Activated T-cell treated with anti-CD3 and anti-CD28 coated beads, Interleukin-2, amount 50 U/mL, for 48 hours (primary cell): Measurements from ENCODE around the gene CACNA1C.
A peak's percentile ranks its signal among the peaks of the same experiment; 100 is the strongest.
"Not testable (repeated sequence)": the region's sequence is repeated elsewhere in the genome, so short reads cannot be mapped to it uniquely, and the experiment has no call there.

Experiments
- DNase-seq, 2 experiments: peaks; one replicate each; pipeline ENCODE4 v3.0.0-alpha.2; 2020

Gene CACNA1C

DNA sequence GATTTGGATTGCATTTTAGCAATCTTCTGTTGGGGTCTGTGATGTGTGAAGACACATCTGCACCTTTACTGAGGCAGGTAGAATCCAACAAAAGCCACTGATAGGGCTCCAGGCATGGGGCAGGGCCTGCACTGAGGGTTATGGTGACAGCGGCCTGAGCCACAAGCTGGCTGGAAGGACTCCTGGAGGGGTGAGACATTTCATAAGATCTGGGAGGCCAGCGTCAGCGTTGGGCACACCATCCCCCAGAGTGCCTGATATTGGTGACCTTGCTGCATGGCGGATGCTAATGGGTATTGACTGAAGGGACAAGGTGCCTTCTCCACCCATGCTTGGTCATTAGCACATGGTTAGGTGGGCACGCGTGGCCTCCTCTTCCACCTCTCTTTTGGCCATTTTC lies 187.6 kb downstream of the CACNA1C start:
- DNase-seq = no peak

DNA sequence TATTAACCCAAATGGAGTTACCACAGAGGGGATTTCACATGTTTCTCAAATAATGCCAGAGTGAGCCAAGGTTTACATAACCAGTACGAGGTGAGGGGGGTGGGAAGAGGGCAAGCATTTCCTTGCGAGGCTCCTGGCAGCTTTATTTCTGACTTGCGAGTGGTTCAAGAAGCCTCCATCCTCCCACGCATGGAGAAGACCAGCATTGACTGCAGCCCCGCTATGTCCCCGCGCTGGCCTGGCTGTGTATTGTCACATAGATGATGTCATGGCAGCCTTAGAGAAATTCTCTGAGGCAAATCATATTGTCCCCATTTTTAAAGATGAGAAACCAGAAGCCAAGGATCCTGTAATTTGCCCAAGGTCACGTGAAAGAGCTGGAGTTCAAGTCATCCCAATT lies 188.2 kb downstream of the CACNA1C start:
- DNase-seq = no peak

DNA sequence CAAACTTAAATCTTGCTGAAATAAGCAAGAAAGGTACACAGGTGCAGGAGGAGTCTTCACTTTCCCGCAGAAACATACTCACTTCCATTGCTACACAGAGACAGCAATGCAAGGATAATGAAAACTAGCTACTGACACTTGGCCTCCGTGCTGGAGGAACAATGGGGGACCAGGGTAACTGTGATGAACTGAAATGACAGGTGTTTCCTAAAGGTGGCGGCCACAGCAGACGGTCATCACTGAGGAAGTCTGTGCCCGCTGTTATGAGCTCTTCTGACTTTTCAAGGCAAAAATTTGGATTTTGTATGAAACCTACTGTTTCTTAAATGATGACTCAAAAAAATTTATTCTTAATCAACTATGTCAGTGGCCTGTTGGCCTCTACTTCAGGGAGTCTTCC lies 189.4 kb downstream of the CACNA1C start:
- DNase-seq = no peak

DNA sequence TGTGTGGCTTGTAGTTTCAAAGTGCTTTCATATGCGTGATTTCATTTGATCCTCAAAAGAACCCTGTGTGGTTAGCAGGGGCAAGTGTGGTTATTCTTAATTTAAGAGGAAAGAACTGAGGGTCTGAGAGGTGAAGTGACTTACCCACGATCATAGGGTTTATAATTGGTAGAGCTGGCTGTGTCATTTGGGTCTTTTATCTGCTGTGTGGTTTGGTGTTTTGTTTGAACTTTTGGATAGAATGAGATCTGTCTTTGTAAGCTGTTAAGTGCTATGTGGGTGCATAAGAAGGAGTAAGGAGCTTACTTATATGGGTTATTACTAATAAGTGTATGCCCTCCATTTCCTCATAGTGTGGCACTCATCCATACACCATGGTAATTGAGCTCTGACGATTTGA lies 190.0 kb downstream of the CACNA1C start:
- DNase-seq = no peak

DNA sequence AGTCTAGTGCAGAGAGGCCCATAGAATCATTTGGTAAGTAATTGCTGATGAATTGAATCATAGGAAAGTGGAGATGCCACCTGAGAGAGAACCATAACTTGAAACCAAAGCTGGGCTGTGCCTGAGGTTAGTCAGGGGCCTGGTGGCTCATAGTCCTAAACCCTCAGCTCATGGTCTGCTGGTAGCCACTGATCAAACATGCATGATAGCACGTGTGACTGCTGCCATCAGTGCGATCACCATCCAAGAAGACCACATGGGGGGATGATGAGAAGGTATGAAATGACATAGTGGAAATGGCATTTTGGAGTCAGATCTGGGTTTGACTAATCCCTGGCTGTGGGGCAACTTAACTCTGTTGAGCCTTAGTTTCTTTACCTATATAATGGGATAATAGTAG lies 190.5 kb downstream of the CACNA1C start:
- DNase-seq = peak in 1 of 2 experiments; percentile 17

DNA sequence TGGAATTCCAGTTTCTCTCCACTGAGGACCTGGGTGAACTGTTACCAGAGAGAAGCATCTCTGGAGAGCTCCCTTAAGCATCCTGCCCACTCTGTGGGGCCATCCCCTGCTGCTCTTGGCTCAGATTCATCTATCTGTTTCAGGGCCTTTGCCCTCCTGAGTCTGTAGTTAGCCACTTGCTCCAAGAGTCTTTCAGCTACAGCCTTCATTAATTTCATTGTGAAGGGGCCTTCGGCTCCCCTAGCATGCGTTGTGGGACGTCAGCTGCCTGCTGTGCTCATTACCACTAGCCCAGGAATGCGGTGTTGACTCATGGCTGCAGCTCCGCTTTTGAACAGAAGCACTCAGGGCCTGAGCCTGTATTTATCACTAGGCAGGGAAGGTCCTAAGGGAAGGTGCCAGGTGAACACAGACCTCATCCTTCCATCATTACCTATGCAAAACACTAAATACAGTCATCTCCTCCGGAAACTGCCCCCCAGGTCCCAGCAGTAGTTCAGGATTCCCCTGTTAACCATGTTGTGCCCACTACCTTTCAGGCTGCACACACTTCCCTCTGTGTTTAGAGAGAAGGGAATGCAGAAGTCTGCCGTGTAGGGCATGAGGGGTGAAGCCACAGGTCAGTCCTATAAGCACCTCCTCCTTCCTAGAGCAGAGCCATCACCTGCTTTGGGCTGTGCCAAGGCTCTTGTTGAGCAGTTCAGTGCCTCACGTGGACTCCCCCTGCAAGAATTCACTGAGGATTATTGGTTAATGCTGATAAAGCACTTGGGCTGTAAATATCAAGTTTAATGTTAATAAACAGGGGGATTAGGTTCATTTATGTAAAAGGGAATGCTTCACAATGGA lies 191.4 kb downstream of the CACNA1C start:
- no peak for DNase-seq

DNA sequence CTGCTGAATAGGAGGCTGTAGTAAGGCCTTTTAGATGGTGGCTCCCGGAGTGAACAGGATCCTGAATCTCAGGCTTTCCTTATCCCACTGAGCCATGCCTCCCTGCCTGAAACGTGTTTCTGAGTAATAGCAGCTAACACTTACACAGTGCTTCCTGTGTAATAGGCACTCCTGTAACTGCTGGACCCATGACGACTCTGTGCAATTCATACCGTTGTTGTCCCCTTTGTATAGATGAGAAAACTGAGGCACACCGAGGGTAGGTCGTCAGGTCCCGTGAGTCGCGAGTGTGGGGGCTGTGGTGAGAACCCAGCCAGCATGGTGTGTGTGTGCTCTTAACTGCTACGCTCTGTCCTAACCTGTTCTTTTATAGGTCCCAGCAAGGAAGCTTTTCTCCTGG lies 193.6 kb downstream of the CACNA1C start:
- DNase-seq = no peak

DNA sequence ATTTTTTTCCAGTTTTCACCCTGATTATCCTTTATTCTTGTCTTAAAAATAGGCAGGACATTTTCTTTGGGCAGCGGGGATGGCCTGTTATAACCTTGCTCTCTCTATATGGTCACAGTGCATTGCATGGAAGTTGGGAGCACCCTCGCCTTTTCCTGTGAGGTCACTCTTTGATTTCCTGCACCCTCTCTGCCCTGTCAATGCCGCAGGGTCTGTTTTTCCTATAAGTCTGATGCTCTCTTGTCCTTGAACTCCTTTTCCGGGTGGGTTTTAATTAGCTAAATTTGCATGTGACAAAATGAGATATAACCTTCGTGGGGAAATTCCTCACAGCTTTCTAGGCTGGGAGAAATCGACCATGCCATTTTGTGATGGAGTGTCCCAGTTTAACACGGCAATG lies 194.3 kb downstream of the CACNA1C start:
- no peak for DNase-seq

DNA sequence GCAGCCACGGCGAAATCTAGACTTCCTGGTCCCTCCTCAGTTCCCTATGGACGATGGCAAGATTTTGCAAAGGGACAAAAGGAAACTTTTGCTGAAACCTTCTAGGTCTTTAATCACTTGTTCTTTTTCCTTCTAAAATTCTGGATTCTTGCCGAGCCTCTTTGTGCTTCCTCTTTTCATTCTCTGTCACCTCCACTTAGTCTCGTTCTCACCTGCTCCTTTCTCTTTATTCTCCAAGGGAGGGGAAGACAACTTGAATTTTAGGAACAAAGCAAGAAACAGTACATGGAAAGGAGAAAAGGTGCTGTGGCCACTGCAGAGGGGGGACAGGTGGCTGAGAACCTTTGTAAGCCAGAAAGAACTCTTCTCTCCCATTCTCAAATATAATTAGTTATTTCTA lies 194.8 kb downstream of the CACNA1C start:
- no peak for DNase-seq

DNA sequence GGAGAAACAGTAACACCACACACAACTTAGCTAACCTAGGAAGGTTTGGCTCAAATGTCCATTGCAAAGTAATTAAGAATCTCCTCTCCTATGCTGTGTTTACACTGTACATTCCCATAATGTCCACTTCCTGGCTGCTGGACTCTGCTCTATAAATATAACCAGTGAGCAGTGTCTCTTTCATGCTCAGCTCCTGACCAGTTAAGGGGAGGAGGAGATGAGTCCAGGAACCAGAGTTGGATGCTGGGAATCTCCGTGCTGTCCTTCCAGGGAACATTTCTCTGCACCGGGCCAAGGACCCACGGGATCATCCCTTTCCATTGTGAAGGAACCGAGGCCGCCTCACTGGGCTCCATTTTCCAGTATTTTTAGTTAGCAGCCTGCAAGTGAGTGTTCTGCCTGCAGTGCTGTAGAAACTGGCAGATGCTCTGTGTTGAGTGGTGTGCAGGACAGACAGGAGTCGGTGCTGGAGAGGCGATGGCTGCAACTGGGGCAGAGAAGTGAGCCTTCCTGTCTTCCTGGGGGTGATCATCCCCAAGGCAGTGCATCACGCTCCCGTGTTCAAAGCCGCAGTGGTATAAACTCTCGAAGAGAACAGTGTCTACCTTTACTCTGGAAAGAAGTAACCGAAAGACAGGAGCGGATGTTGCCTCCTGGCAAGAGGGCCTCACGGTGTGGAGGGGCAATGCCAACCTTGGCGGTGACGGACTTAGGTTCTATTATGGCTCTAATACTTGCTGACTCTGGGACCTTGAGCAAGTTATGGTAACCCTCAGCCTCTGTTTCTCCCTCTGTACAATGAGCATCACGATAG lies 195.5 kb downstream of the CACNA1C start:
- DNase-seq = no peak

DNA sequence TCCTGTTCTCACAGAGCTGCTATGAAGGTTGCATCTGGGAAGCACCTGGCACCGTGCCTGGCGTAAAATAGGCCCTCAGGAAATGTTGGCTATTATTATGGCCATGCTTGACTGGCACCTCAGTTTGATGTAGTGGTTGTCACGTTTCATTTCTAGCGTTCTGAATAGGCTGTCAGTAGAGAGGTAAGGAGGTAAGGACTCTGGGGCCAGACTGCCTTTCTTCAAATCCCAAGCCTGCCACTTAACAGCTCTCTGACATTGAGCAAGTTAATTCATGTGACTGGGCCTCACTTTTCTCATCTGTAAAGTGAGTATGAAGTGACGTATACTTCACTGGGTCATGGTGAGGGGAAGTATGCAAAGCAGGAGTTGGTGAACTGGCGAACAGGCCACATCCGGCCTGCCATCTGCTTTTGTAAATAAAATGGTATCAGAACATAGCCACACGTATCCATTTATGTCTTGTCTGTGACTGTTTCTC lies 196.2 kb downstream of the CACNA1C start:
- no peak for DNase-seq

DNA sequence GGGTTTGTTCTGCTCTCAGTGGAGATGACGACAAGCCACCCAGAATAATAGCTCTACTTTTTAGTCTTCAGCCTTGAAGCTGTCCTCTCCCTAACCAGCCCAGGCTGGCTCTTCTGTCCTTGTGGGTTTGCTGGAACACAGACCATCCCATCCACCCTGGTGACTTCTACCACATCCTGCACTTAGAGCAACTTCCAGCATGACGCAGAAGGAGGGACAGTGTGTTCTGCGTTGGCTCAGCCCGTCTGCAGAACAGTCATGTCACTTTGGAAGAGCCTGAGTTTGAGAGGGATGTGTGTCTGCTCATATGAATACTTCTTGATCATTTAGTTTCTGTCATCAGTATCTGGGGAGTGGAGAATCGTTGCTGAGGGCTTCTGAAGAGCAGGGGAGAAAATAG lies 198.0 kb downstream of the CACNA1C start:
- no peak for DNase-seq

DNA sequence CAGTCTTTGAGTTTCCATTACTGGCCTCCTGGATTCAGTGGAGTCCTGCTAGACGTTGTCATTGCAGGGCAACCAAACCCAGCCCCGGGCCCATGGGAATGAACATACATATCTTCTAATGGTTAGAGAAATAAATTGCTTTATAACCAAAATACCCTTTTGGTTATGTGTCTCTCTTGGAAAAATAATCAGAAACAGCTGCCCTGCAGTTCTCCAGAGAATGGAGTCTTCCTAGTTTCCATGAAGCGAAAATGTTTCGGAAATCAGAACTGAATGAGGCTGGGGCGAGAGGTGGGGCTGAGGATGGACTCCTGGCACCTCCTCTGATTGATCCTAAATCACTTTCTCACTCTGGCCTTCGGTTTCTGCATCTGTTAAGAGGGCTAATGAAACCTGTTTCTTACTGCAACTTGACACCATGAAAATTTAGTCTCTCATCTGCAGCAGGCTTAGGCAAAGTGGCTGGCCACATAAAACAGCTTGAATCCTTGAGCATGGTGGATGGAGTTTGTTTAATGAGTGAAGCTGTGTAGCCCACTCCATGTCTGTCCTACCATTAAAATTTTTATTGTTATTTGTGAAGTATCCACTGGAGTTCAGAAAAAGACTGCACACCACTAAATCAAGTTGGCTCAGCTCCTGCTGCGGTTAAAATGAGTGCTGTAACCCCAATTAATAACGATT lies 198.9 kb downstream of the CACNA1C start:
- no peak for DNase-seq

DNA sequence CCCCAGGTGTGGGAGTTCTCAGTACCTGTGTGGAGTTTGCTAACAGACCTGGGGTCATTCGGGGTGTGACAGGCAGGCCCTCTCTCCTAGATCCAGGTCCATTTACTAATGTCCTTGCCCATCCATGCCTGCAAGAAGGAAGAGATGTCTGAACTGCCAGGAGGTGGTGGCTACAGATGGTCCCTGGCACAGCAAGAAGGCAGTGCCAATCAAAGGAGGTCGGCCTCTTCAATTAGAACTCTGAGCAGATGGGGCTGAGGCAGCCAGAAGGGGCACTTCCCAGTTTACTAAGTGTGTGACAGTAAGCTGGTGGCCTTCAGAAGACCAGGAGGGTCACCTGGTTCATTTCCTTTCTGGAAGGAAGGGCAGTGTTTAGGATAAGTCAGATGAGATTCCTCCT lies 202.5 kb downstream of the CACNA1C start:
- no peak for DNase-seq

DNA sequence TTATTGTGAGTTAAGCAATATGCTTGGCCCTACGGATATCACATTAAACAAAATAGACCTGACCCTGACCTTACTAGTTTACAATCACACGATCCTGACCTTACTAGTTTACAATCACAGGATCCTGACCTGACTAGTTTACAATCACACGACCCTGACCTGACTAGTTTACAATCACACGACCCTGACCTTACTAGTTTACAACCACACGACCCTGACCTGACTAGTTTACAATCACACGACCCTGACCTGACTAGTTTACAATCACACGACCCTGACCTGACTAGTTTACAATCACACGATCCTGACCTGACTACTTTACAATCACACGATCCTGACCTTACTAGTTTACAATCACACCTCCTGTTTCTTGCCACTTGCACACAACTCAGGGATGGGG lies 202.9 kb downstream of the CACNA1C start:
- not testable (repeated sequence) for DNase-seq

DNA sequence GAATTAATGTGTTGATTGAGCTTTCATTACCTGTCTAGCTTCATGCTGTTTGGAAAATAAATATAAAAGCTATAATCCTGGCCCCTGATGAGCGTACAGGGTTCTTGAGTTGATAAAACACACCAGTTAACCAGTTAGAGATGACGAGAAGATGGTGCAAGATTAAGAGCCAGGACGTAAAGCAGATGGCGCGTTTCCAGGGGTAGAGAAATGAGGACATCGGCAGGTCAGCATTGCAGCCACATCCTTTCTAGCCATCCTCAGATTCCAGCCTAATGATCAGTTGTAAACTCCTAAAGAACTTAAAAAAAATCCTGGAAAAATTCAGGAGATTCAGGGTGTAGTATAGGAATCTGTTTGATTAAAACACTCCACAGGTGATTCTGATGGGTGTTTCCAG lies 203.7 kb downstream of the CACNA1C start:
- DNase-seq = no peak

DNA sequence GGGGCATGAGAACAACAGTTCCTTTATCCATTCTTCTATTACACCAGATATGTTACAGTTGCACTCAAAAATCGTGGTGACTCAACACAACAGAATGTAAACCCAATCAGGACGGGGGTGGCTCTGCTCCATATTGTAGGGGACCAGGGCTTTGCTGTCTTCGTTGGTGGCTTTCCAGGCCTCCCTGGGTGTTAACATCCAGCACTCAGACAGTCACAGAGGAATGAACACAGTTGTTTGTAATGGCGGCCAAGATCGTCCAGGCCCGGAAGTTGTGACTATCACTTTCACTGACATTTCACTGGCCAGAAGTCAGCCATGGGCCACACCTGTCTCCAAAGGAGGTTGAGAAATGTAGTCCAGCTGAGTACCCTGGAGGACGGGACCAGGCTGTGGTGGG lies 204.1 kb downstream of the CACNA1C start:
- DNase-seq = no peak

DNA sequence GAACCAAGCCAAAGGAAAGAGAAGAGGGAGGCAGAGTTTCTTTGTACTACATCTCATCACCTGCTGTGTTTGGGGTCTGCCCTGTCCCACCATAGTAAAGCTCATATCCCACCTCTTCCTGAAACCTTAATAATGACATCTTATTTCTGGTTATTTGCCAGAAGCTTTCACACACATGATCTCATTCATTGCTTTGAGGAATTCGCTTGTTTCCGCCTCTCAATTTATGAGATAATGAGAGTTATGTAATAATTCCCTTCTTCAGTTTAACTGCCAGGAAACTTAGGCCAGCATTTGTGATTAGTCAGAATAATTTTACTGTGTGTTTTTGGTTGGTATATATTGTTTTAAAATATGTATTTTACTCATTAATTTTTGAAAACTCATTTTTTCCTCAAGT lies 205.2 kb downstream of the CACNA1C start:
- no peak for DNase-seq

DNA sequence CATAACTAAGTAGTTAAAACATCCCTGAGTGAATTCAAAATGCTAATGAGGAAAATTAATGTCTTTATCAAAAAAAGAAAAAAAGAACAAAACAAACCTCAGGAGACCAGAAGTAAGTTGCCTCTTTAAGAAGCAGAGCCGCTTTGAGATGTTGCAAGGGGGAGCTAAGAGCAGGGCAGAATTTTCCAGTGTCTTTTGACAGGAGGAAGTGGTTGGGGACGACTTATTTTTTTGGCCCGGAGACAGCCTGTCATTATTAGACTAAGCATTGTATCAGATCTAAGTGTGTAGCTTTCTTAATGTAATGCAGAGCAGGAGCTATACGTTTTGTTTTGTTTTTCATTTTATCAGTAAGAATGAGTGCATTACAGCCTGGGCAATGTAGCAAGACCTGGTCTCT lies 206.6 kb downstream of the CACNA1C start:
- DNase-seq = no peak

DNA sequence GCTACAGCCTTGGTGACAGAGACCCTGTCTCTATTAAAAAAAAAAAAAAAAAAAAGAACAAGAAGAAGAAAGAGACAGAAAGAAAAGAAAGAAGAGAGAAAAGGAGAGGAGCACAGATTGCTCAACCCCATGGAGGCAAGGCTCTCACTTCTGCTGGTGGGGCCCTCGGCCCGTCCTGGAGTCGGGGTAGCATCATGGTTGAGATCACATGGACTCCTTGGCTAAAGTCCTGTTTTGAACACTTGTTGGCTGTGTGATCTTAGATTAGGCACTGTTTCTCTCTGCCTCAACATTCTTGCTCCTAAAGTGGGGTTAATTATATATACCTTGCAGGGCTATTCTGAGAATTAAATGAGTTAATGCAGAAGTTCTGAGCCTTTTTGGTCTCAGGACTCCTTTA lies 207.7 kb downstream of the CACNA1C start:
- DNase-seq = no peak

DNA sequence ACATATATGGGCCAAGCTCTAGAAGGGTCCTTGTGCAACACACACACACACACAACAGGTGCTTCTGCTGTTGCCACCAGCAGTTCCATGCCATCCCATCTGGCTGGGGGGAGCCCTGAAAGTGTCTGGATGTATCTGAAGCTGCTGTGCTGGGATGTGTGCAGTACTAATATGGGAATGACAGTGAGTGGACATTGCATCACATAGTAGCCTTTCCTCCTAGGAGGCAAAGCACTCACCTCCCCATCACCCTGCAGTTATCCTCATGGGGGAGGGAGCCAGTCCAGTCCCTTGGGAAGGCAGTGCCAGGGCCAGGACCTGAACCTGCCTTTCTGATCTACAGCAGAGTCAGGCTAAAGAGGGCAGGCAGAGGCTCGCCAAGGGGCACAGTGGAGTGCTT lies 208.9 kb downstream of the CACNA1C start:
- DNase-seq = no peak

DNA sequence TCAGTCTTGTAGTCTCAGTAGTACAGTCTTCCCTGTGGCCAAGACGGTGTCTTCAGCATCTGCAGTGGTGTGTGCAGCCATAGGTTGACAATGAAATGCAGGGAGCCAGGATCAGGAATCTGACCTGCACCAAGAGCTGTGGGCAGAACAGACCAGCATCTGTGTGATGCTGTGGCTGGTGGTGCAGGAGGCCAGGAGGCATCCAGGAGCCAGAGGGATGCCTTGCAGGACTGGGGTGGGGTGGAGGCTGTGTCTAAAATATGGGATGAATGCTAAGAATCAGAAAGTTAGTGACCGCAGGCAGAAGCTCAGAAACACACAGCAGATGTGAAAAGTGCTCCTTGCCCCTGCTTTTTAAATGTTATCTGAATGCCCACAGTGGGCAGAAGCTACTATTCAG lies 209.7 kb downstream of the CACNA1C start:
- DNase-seq = no peak

DNA sequence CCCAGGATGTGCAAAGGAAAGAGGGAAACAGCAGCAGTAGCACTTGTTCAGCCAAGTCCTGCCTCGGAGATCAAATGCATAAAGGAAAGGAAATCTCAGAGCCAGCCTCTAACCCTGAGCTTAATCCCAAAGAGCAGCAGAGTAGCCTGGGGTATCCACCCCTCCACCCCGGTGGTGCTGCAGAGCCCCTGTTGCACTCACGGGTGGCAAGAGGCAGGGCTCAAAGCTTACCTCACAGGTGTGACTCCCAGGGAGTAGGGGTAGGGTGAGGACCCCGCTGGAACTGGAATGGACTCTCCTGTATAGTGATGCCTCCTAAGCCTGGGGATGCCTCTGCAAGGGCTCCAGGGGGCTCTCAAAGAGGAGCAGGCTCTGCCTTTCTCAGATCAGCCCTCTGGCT lies 211.1 kb downstream of the CACNA1C start:
- DNase-seq = no peak
